BE2C (cell line): Measurements from ENCODE around the gene DNAJC13.

Source experiments
- DNase-seq: peaks from one replicate; pipeline ENCODE4 v3.0.0-alpha.2; 2020
- H3K27me3 ChIP-seq: fragments of 250-450 bp; sonication (Bioruptor Pico); 2 replicates; pipeline ENCODE4 v1.5.1; 2020; ENCODE audit warnings: mild to moderate bottlenecking
- H3K36me3 ChIP-seq: fragments of 250-450 bp; sonication (Bioruptor Pico); 2 replicates; pipeline ENCODE4 v1.5.1; 2020; ENCODE audit warnings: mild to moderate bottlenecking
- H3K4me1 ChIP-seq: fragments of 250-450 bp; sonication (Bioruptor Pico); 2 replicates; pipeline ENCODE4 v1.5.1; 2020
- H3K4me3 ChIP-seq: 2 replicates; pipeline ENCODE4 v1.5.1; 2011; ENCODE audit warnings: low read depth, low read length
- H3K9me3 ChIP-seq: fragments of 250-450 bp; sonication (Bioruptor Pico); 2 replicates; pipeline ENCODE4 v1.5.1; 2020
- CTCF ChIP-seq: IDR thresholded peaks from 2 replicates; pipeline ENCODE4 v1.5.1; 2012; ENCODE audit warnings: mild to moderate bottlenecking, low read depth, low read length

Gene DNAJC13

GRCh38 chr3:132536442-132537153 lies 119.3 kb downstream of the DNAJC13 start:
- Histone ChIP-seq H3K36me3 (peaks cover 19% of the 10 kb centered on the region), H3K9me3 (no peaks in the 10 kb centered on the region), H3K4me1 (no peaks in the 10 kb centered on the region), H3K4me3 (no peak overlapping the region), H3K27me3 (no peaks in the 10 kb centered on the region)
- no peak for TF ChIP-seq CTCF
- no peak for DNase-seq

- no peak overlapping the region for H3K4me3 ChIP-seq
- no peak for TF ChIP-seq CTCF
- no peaks in the 10 kb centered on the region for H3K9me3 ChIP-seq
- no peaks in the 10 kb centered on the region for H3K4me1 ChIP-seq
- peaks cover 19% of the 10 kb centered on the region for H3K36me3 ChIP-seq
- no peaks in the 10 kb centered on the region for H3K27me3 ChIP-seq
- DNase-seq, result no peak
Observed at GRCh38 chr3:132537297-132537696, 120.0 kb downstream of the DNAJC13 start.

GRCh38 chr3:132538072-132538471 lies 120.8 kb downstream of the DNAJC13 start:
- H3K9me3 ChIP-seq, result no peaks in the 10 kb centered on the region
- DNase-seq, result no peak
- H3K27me3 ChIP-seq, result no peaks in the 10 kb centered on the region
- H3K36me3 ChIP-seq, result peaks cover 19% of the 10 kb centered on the region
- no peak for TF ChIP-seq CTCF
- H3K4me1 ChIP-seq, result no peaks in the 10 kb centered on the region
- no peak overlapping the region for H3K4me3 ChIP-seq

- Histone ChIP-seq H3K4me1 (no peaks in the 10 kb centered on the region), H3K9me3 (no peaks in the 10 kb centered on the region), H3K36me3 (peaks cover 17% of the 10 kb centered on the region), H3K27me3 (no peaks in the 10 kb centered on the region), H3K4me3 (no peak overlapping the region)
- TF ChIP-seq CTCF, result no peak
- no peak for DNase-seq
Observed at GRCh38 chr3:132539681-132540080, 122.4 kb downstream of the DNAJC13 start.

GRCh38 chr3:132542577-132542976 lies 125.3 kb downstream of the DNAJC13 start:
- Histone ChIP-seq H3K4me1 (no peaks in the 10 kb centered on the region), H3K9me3 (no peaks in the 10 kb centered on the region), H3K4me3 (no peak overlapping the region), H3K27me3 (no peaks in the 10 kb centered on the region), H3K36me3 (peaks cover 12% of the 10 kb centered on the region)
- TF ChIP-seq CTCF, result no peak
- DNase-seq, result no peak

- TF ChIP-seq CTCF, result no peak
- peaks cover 8% of the 10 kb centered on the region; the same call in 1 of the 2 replicates for H3K36me3 ChIP-seq
- H3K27me3 ChIP-seq, result no peaks in the 10 kb centered on the region
- no peaks in the 10 kb centered on the region for H3K9me3 ChIP-seq
- no peaks in the 10 kb centered on the region for H3K4me1 ChIP-seq
- no peak for DNase-seq
- no peak overlapping the region for H3K4me3 ChIP-seq
Observed at GRCh38 chr3:132543011-132543739, 125.9 kb downstream of the DNAJC13 start.
